Measurements from ENCODE around the gene M1AP.

DNA sequence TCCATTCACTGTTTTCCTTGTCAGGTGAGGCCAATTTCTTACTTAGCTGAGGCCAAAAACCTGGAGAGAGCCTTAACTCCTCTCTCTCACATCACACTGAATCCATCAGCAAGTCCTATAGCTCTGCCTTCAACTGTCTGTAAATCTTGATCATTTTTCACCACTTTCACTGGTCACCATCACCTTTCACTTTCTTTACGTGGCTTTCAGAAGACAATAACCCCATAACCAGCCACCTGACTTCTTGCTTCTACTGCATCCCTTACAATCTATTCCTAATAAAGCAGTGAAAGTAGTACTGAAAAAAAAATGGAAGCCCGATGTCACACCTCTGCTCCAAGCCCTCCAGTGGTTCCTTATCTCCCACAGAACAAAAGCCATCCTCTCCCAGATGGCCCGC is 102.1 kb downstream of the M1AP start:
- no peak for TF ChIP-seq POLR2A (IDR thresholded peaks at IDR 0.05)
- TF ChIP-seq, protein P1, sequence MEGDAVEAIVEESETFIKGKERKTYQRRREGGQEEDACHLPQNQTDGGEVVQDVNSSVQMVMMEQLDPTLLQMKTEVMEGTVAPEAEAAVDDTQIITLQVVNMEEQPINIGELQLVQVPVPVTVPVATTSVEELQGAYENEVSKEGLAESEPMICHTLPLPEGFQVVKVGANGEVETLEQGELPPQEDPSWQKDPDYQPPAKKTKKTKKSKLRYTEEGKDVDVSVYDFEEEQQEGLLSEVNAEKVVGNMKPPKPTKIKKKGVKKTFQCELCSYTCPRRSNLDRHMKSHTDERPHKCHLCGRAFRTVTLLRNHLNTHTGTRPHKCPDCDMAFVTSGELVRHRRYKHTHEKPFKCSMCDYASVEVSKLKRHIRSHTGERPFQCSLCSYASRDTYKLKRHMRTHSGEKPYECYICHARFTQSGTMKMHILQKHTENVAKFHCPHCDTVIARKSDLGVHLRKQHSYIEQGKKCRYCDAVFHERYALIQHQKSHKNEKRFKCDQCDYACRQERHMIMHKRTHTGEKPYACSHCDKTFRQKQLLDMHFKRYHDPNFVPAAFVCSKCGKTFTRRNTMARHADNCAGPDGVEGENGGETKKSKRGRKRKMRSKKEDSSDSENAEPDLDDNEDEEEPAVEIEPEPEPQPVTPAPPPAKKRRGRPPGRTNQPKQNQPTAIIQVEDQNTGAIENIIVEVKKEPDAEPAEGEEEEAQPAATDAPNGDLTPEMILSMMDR (IDR thresholded peaks at IDR 0.05) = no peak
- TF ChIP-seq POLR2AphosphoS5 (IDR thresholded peaks at IDR 0.05; ENCODE audit: insufficient read depth in 1 of 2, low read depth in 1 of 2) = no peak
